HG03064 (cell line): ENCODE measurements around the gene CENPP.
A peak's percentile ranks its signal among the peaks of the same experiment; 100 is the strongest.

ENCODE experiments used
- ATAC-seq: cut with Tn5 transposase; IDR thresholded peaks from one replicate; pipeline ENCODE4 v1.9.1; 2021; ENCODE audit warnings: low read depth; ENCODE audit not compliant: unreplicated experiment

Gene CENPP

GRCh38 chr9:92312887-92313623 is 12.7 kb upstream of the CENPP start:
- ATAC-seq, result no peak

- no peak for ATAC-seq
These were observed 12.1 kb upstream of the CENPP start for GRCh38 chr9:92313624-92314012.

GRCh38 chr9:92315456-92315855 is 10.3 kb upstream of the CENPP start:
- no peak for ATAC-seq

GRCh38 chr9:92324431-92324830 is 1.3 kb upstream of the CENPP start:
- ATAC-seq, result no peak

- ATAC-seq, result peak; percentile 5
These were observed 874 bp upstream of the CENPP start for GRCh38 chr9:92324889-92325268.

GRCh38 chr9:92325991-92326500 is 293 bp downstream of the CENPP start:
- ATAC-seq, result no peak

GRCh38 chr9:92327283-92327850 is 1.6 kb downstream of the CENPP start:
- no peak for ATAC-seq

- no peak for ATAC-seq
These were observed 2.5 kb downstream of the CENPP start for GRCh38 chr9:92328225-92328624.

- ATAC-seq, result no peak
These were observed 7.0 kb downstream of the CENPP start for GRCh38 chr9:92332577-92333281.

GRCh38 chr9:92333282-92333634 is 7.5 kb downstream of the CENPP start:
- no peak for ATAC-seq

- ATAC-seq, result no peak
These were observed 15.8 kb downstream of the CENPP start for GRCh38 chr9:92341578-92341977.

- ATAC-seq, result no peak
These were observed 17.2 kb downstream of the CENPP start for GRCh38 chr9:92342825-92343488.

GRCh38 chr9:92345582-92345981 is 19.8 kb downstream of the CENPP start:
- ATAC-seq, result no peak

GRCh38 chr9:92349771-92350739 is 24.3 kb downstream of the CENPP start:
- no peak for ATAC-seq

- ATAC-seq, result no peak
These were observed 25.0 kb downstream of the CENPP start for GRCh38 chr9:92350740-92351133.

GRCh38 chr9:92353051-92353450 is 27.3 kb downstream of the CENPP start:
- ATAC-seq, result no peak

- ATAC-seq, result no peak
These were observed 33.7 kb downstream of the CENPP start for GRCh38 chr9:92359394-92359995.

- ATAC-seq, result no peak
These were observed 34.3 kb downstream of the CENPP start for GRCh38 chr9:92360083-92360482.

GRCh38 chr9:92369075-92369474 is 43.3 kb downstream of the CENPP start:
- ATAC-seq, result no peak

- ATAC-seq, result no peak
These were observed 47.4 kb downstream of the CENPP start for GRCh38 chr9:92373167-92373566.
